GDM1 (cell line): ENCODE results near the gene PLEKHA7.
A peak's percentile ranks its signal among the peaks of the same experiment; 100 is the strongest.
"Not testable (repeated sequence)": the region's sequence is repeated elsewhere in the genome, so short reads cannot be mapped to it uniquely, and the experiment has no call there.

Experiments
- DNase-seq: peaks from one replicate; lab custom pipeline; 2025; lab: John Stamatoyannopoulos, UW

PLEKHA7 gene

GRCh38 chr11:16977136-16977993 is 36.8 kb downstream of the PLEKHA7 start:
- DNase-seq = no peak

GRCh38 chr11:16976379-16976778 is 37.8 kb downstream of the PLEKHA7 start:
- DNase-seq = no peak

- DNase-seq = no peak
These were observed 38.3 kb downstream of the PLEKHA7 start for GRCh38 chr11:16975906-16976305.

- DNase-seq = no peak
These were observed 40.8 kb downstream of the PLEKHA7 start for GRCh38 chr11:16973338-16973964.

- DNase-seq = no peak
These were observed 44.9 kb downstream of the PLEKHA7 start for GRCh38 chr11:16969010-16969999.

- no peak for DNase-seq
These were observed 46.0 kb downstream of the PLEKHA7 start for GRCh38 chr11:16968196-16968595.

- no peak for DNase-seq
These were observed 47.1 kb downstream of the PLEKHA7 start for GRCh38 chr11:16966930-16967671.

- no peak for DNase-seq
These were observed 49.7 kb downstream of the PLEKHA7 start for GRCh38 chr11:16964501-16964900.

- no peak for DNase-seq
These were observed 50.8 kb downstream of the PLEKHA7 start for GRCh38 chr11:16963316-16963876.

- not testable (repeated sequence) for DNase-seq
These were observed 51.6 kb downstream of the PLEKHA7 start for GRCh38 chr11:16962589-16962988.

- no peak for DNase-seq
These were observed 52.1 kb downstream of the PLEKHA7 start for GRCh38 chr11:16962146-16962545.

- DNase-seq = no peak
These were observed 54.0 kb downstream of the PLEKHA7 start for GRCh38 chr11:16960250-16960649.

- no peak for DNase-seq
These were observed 54.6 kb downstream of the PLEKHA7 start for GRCh38 chr11:16959602-16960001.

GRCh38 chr11:16958833-16959232 is 55.4 kb downstream of the PLEKHA7 start:
- no peak for DNase-seq

GRCh38 chr11:16956538-16957153 is 57.6 kb downstream of the PLEKHA7 start:
- no peak for DNase-seq

- DNase-seq = no peak
These were observed 60.6 kb downstream of the PLEKHA7 start for GRCh38 chr11:16953663-16954062.

GRCh38 chr11:16946477-16947282 is 67.5 kb downstream of the PLEKHA7 start:
- no peak for DNase-seq

GRCh38 chr11:16945671-16946469 is 68.3 kb downstream of the PLEKHA7 start:
- DNase-seq = peak; percentile 61

- no peak for DNase-seq
These were observed 71.3 kb downstream of the PLEKHA7 start for GRCh38 chr11:16942911-16943310.
